GM12872 (cell line): Measurements from ENCODE around the gene ANKS1B.

Experiments
- CTCF ChIP-seq: IDR thresholded peaks from 3 replicates; pipeline ENCODE4 v1.5.1; 2011; ENCODE audit warnings: low read depth, mild to moderate bottlenecking, low read length, moderate library complexity; ENCODE audit not compliant: insufficient read depth

Gene ANKS1B

GRCh38 chr12:98791406-98791805 is 1193.3 kb downstream of the ANKS1B start:
- no peak for TF ChIP-seq CTCF

- no peak for TF ChIP-seq CTCF
Measured at GRCh38 chr12:98788396-98788795, 1196.3 kb downstream of the ANKS1B start.

- TF ChIP-seq CTCF: no peak
Measured at GRCh38 chr12:98786653-98787052, 1198.1 kb downstream of the ANKS1B start.

GRCh38 chr12:98783420-98783819 is 1201.3 kb downstream of the ANKS1B start:
- TF ChIP-seq CTCF: no peak

GRCh38 chr12:98780261-98780660 is 1204.5 kb downstream of the ANKS1B start:
- TF ChIP-seq CTCF: no peak

- TF ChIP-seq CTCF: no peak
Measured at GRCh38 chr12:98772818-98773217, 1211.9 kb downstream of the ANKS1B start.

- no peak for TF ChIP-seq CTCF
Measured at GRCh38 chr12:98771811-98772752, 1212.7 kb downstream of the ANKS1B start.
